ENCODE results near the gene GPHN.
"Not testable (repeated sequence)": the region's sequence is repeated elsewhere in the genome, so short reads cannot be mapped to it uniquely, and the experiment has no call there.

DNA sequence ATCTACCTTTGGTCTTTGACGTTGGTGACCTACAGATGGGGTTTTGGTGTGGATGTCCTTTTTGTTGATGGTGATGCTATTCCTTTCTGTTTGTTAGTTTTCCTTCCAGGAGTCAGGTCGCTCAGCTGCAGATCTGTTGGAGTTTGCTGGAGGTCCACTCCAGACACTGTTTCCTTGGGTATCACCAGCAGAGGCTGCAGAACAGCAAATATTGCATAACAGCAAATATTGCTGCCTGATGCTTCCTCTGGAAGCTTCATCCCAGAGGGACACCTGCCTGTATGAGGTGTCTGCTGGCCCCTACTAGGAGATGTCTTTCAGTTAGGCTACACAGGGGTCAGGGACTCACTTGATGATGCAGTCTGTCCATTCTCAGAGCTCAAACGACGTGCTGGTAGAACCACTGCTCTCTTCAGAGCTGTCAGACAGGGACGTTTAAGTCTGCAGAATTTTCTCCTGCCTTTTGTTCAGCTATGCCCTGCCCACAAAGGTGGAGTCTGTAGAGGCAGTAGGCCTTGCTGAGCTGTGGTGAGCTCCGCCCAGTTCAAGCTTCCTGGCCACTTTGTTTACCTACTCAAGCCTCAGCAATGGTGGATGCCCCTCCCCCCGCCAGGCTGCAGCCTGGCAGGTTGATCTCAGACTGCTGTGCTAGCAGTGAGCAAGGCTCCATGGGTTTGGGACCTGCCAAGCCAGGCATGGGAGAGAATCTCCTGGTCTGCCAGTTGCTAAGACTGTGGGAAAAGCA, 559.3 kb downstream of the GPHN start:
- TF ChIP-seq, protein P1, sequence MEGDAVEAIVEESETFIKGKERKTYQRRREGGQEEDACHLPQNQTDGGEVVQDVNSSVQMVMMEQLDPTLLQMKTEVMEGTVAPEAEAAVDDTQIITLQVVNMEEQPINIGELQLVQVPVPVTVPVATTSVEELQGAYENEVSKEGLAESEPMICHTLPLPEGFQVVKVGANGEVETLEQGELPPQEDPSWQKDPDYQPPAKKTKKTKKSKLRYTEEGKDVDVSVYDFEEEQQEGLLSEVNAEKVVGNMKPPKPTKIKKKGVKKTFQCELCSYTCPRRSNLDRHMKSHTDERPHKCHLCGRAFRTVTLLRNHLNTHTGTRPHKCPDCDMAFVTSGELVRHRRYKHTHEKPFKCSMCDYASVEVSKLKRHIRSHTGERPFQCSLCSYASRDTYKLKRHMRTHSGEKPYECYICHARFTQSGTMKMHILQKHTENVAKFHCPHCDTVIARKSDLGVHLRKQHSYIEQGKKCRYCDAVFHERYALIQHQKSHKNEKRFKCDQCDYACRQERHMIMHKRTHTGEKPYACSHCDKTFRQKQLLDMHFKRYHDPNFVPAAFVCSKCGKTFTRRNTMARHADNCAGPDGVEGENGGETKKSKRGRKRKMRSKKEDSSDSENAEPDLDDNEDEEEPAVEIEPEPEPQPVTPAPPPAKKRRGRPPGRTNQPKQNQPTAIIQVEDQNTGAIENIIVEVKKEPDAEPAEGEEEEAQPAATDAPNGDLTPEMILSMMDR (IDR thresholded peaks at IDR 0.05) = not testable (repeated sequence)
- not testable (repeated sequence) for TF ChIP-seq POLR2AphosphoS5, POLR2A (IDR thresholded peaks at IDR 0.05)

Measured in prostate gland (tissue), 2 donors.